Progenitor cell of endocrine pancreas (in vitro differentiated cells): ENCODE measurements around the gene ACTN2. TPM values are rescaled to one million over a fixed set of nuclear protein-coding genes. Genes with fewer than 3 reads are reported as not detected.

ENCODE experiments used
- DNase-seq: peaks from one replicate; pipeline ENCODE4 v3.0.0; 2021; ENCODE audit warnings: low spot score; ENCODE audit not compliant: unreplicated experiment
- H3K27ac Mint-ChIP-seq: 2 replicates; pipeline ENCODE4 v1.8.0; 2021; ENCODE audit warnings: mild to moderate bottlenecking, moderate library complexity, mixed read lengths
- H3K27me3 Mint-ChIP-seq: 2 replicates; pipeline ENCODE4 v1.8.0; 2021; ENCODE audit warnings: mixed read lengths
- H3K36me3 Mint-ChIP-seq: 2 replicates; pipeline ENCODE4 v1.8.0; 2022; ENCODE audit warnings: mixed read lengths; ENCODE audit not compliant: insufficient read depth
- H3K4me1 Mint-ChIP-seq: 2 replicates; pipeline ENCODE4 v1.8.0; 2021; ENCODE audit warnings: low read depth, mixed read lengths
- H3K4me3 Mint-ChIP-seq: 2 replicates; pipeline ENCODE4 v1.8.0; 2021; ENCODE audit warnings: low read depth, mild to moderate bottlenecking, moderate library complexity, mixed read lengths
- H3K9me3 Mint-ChIP-seq: 2 replicates; pipeline ENCODE4 v1.8.0; 2021; ENCODE audit warnings: low read depth, mixed read lengths
- CTCF ChIP-seq: fragments of 200-600 bp; sonication (generic); IDR thresholded peaks from one replicate; pipeline ENCODE4 v1.5.0; 2021; ENCODE audit warnings: antibody characterized with exemption, mild to moderate bottlenecking; ENCODE audit not compliant: unreplicated experiment
- total RNA-seq: library from RNA; stranded (reverse); gene quantifications from 2 replicates; pipeline ENCODE4 v1.2.1, GENCODE V29; 2021

The ACTN2 gene
- total RNA-seq, 1 donor from 2014 or later, result 0.10 TPM

GRCh38 chr1:236810018-236810417 lies 123.7 kb downstream of the ACTN2 start:
- H3K9me3 Mint-ChIP-seq, result no peaks in the 10 kb centered on the region
- H3K27me3 Mint-ChIP-seq, result no peaks in the 10 kb centered on the region
- TF ChIP-seq CTCF, result no peak
- H3K36me3 Mint-ChIP-seq, result peaks cover 18% of the 10 kb centered on the region
- no peak for DNase-seq
- no peak overlapping the region for H3K4me3 Mint-ChIP-seq
- H3K27ac Mint-ChIP-seq, result no peak overlapping the region
- no peaks in the 10 kb centered on the region for H3K4me1 Mint-ChIP-seq

GRCh38 chr1:236812334-236813030 lies 126.2 kb downstream of the ACTN2 start:
- Mint-ChIP-seq H3K9me3 (no peaks in the 10 kb centered on the region), H3K36me3 (peaks cover 24% of the 10 kb centered on the region), H3K4me1 (no peaks in the 10 kb centered on the region), H3K4me3 (no peak overlapping the region), H3K27ac (no peak overlapping the region), H3K27me3 (no peaks in the 10 kb centered on the region)
- no peak for TF ChIP-seq CTCF
- DNase-seq, result no peak

Other genes with a start within 250 kb of the ACTN2 start
- 27.4 and 27.7 TPM in 2 replicates for gene LGALS8, start 162.5 kb upstream of the ACTN2 start, total RNA-seq
- gene HEATR1, start 82.0 kb upstream of the ACTN2 start, total RNA-seq, result 46.5 and 55.9 TPM in 2 replicates
- gene MTR, start 108.8 kb downstream of the ACTN2 start, total RNA-seq, result 29.7 and 32.3 TPM in 2 replicates